ENCODE data around the gene CTBP2. TPM values are rescaled to one million over a fixed set of nuclear protein-coding genes. Genes with fewer than 3 reads are reported as not detected.

The CTBP2 gene
- total RNA-seq, 1 experiment from 2014 or later: 75.4 TPM

GRCh38 chr10:125012851-125013528, 147.4 kb downstream of the CTBP2 start:
- DNase-seq (ENCODE audit: low read depth in 1 of 2, low spot score in 2 of 2): no peak
- peak overlapping the region; percentile 61 for H3K27ac ChIP-seq
- H3K27me3 ChIP-seq (replicated peaks): no peaks in the 10 kb centered on the region
- 0 out of 2 replicates have a peak, but pooled peaks cover 3% of the 10 kb centered on the region for H3K9me3 ChIP-seq (replicated peaks)
- H3K4me3 ChIP-seq: no peak overlapping the region
- peaks cover 27% of the 10 kb centered on the region for H3K4me1 ChIP-seq (replicated peaks)
- peaks cover 30% of the 10 kb centered on the region for H3K36me3 ChIP-seq

GRCh38 chr10:125011926-125012705, 148.2 kb downstream of the CTBP2 start:
- Histone ChIP-seq H3K9me3 (replicated peaks) (0 out of 2 replicates have a peak, but pooled peaks cover 3% of the 10 kb centered on the region), H3K27me3 (replicated peaks) (no peaks in the 10 kb centered on the region), H3K36me3 (peaks cover 32% of the 10 kb centered on the region), H3K4me3 (no peak overlapping the region), H3K27ac (peak overlapping the region; percentile 61), H3K4me1 (replicated peaks) (peaks cover 27% of the 10 kb centered on the region)
- DNase-seq (ENCODE audit: low read depth in 1 of 2, low spot score in 2 of 2): peak; percentile 86 to 89

- Histone ChIP-seq H3K4me1 (replicated peaks) (peaks cover 27% of the 10 kb centered on the region), H3K27me3 (replicated peaks) (no peaks in the 10 kb centered on the region), H3K36me3 (peaks cover 34% of the 10 kb centered on the region), H3K4me3 (no peak overlapping the region), H3K27ac (peak overlapping the region; percentile 61; the same call in 1 of the 2 replicates), H3K9me3 (replicated peaks) (0 out of 2 replicates have a peak, but pooled peaks cover 3% of the 10 kb centered on the region)
- no peak for DNase-seq (ENCODE audit: low read depth in 1 of 2, low spot score in 2 of 2)
These were observed 149.0 kb downstream of the CTBP2 start for GRCh38 chr10:125011171-125011925.

- no peak for DNase-seq (ENCODE audit: low read depth in 1 of 2, low spot score in 2 of 2)
- peaks cover 38% of the 10 kb centered on the region for H3K36me3 ChIP-seq
- H3K27me3 ChIP-seq (replicated peaks): no peaks in the 10 kb centered on the region
- no peak overlapping the region for H3K27ac ChIP-seq
- no peak overlapping the region for H3K4me3 ChIP-seq
- H3K9me3 ChIP-seq (replicated peaks): 0 out of 2 replicates have a peak, but pooled peaks cover 3% of the 10 kb centered on the region
- peaks cover 27% of the 10 kb centered on the region for H3K4me1 ChIP-seq (replicated peaks)
These were observed 150.0 kb downstream of the CTBP2 start for GRCh38 chr10:125010362-125010761.

- H3K4me3 ChIP-seq: no peak overlapping the region
- no peak for DNase-seq (ENCODE audit: low read depth in 1 of 2, low spot score in 2 of 2)
- H3K9me3 ChIP-seq (replicated peaks): 0 out of 2 replicates have a peak, but pooled peaks cover 3% of the 10 kb centered on the region
- H3K4me1 ChIP-seq (replicated peaks): peaks cover 27% of the 10 kb centered on the region
- H3K27me3 ChIP-seq (replicated peaks): no peaks in the 10 kb centered on the region
- no peak overlapping the region for H3K27ac ChIP-seq
- peaks cover 38% of the 10 kb centered on the region for H3K36me3 ChIP-seq
These were observed 150.7 kb downstream of the CTBP2 start for GRCh38 chr10:125009661-125010161.

GRCh38 chr10:125008689-125009638, 151.4 kb downstream of the CTBP2 start:
- DNase-seq (ENCODE audit: low read depth in 1 of 2, low spot score in 2 of 2): no peak
- Histone ChIP-seq H3K4me3 (no peak overlapping the region), H3K27me3 (replicated peaks) (no peaks in the 10 kb centered on the region), H3K9me3 (replicated peaks) (0 out of 2 replicates have a peak, but pooled peaks cover 3% of the 10 kb centered on the region), H3K4me1 (replicated peaks) (peaks cover 27% of the 10 kb centered on the region), H3K27ac (no peak overlapping the region), H3K36me3 (peaks cover 40% of the 10 kb centered on the region)

- no peak for DNase-seq (ENCODE audit: low read depth in 1 of 2, low spot score in 2 of 2)
- peaks cover 16% of the 10 kb centered on the region for H3K4me1 ChIP-seq (replicated peaks)
These were observed 152.9 kb downstream of the CTBP2 start for GRCh38 chr10:125007436-125007835.

GRCh38 chr10:125006921-125007426, 153.4 kb downstream of the CTBP2 start:
- DNase-seq (ENCODE audit: low read depth in 1 of 2, low spot score in 2 of 2): no peak
- Histone ChIP-seq H3K27me3 (replicated peaks) (no peaks in the 10 kb centered on the region), H3K4me1 (replicated peaks) (peaks cover 12% of the 10 kb centered on the region), H3K4me3 (no peak overlapping the region), H3K9me3 (replicated peaks) (0 out of 2 replicates have a peak, but pooled peaks cover 3% of the 10 kb centered on the region), H3K36me3 (peaks cover 49% of the 10 kb centered on the region), H3K27ac (no peak overlapping the region)

More at GRCh38 chr10:125007436-125007835, 152.9 kb downstream of the CTBP2 start:
- Histone ChIP-seq H3K36me3 (peaks cover 44% of the 10 kb centered on the region), H3K27me3 (replicated peaks) (no peaks in the 10 kb centered on the region), H3K9me3 (replicated peaks) (0 out of 2 replicates have a peak, but pooled peaks cover 3% of the 10 kb centered on the region), H3K4me3 (no peak overlapping the region), H3K27ac (no peak overlapping the region)

- Histone ChIP-seq H3K27ac (no peak overlapping the region), H3K4me1 (replicated peaks) (peaks cover 4% of the 10 kb centered on the region), H3K36me3 (peaks cover 56% of the 10 kb centered on the region), H3K4me3 (no peak overlapping the region), H3K9me3 (replicated peaks) (0 out of 2 replicates have a peak, but pooled peaks cover 3% of the 10 kb centered on the region), H3K27me3 (replicated peaks) (no peaks in the 10 kb centered on the region)
- no peak for DNase-seq (ENCODE audit: low read depth in 1 of 2, low spot score in 2 of 2)
These were observed 154.1 kb downstream of the CTBP2 start for GRCh38 chr10:125006188-125006680.

GRCh38 chr10:125005312-125006187, 154.8 kb downstream of the CTBP2 start:
- no peaks in the 10 kb centered on the region for H3K4me1 ChIP-seq (replicated peaks)
- H3K27ac ChIP-seq: no peak overlapping the region
- H3K4me3 ChIP-seq: no peak overlapping the region
- H3K27me3 ChIP-seq (replicated peaks): no peaks in the 10 kb centered on the region
- H3K36me3 ChIP-seq: peaks cover 56% of the 10 kb centered on the region
- H3K9me3 ChIP-seq (replicated peaks): 0 out of 2 replicates have a peak, but pooled peaks cover 3% of the 10 kb centered on the region
- DNase-seq (ENCODE audit: low read depth in 1 of 2, low spot score in 2 of 2): no peak

- DNase-seq (ENCODE audit: low read depth in 1 of 2, low spot score in 2 of 2): no peak
- Histone ChIP-seq H3K9me3 (replicated peaks) (no peaks in the 10 kb centered on the region), H3K27ac (no peak overlapping the region), H3K36me3 (peaks cover 61% of the 10 kb centered on the region), H3K4me3 (no peak overlapping the region), H3K27me3 (replicated peaks) (no peaks in the 10 kb centered on the region), H3K4me1 (replicated peaks) (no peaks in the 10 kb centered on the region)
These were observed 155.6 kb downstream of the CTBP2 start for GRCh38 chr10:125004571-125005311.
